ENCODE measurements around the gene OTOP1.

GRCh38 chr4:4274226-4274625 is 47.5 kb upstream of the OTOP1 start:
- TF ChIP-seq POLR2AphosphoS5 (IDR thresholded peaks at IDR 0.05; ENCODE audit: low read depth, low read length) (no peak), CTCF (IDR thresholded peaks at IDR 0.05) (no peak), TCF7L2 (IDR thresholded peaks at IDR 0.05; ENCODE audit: low read depth, low read length) (no peak), REST (IDR thresholded peaks at IDR 0.05; ENCODE audit: insufficient read depth in 1 of 2, low read depth in 2 of 2, low read length in 1 of 2) (no peak)
